AG04450 (cell line): ENCODE measurements around the gene RASSF7. TPM values are rescaled to one million over a fixed set of nuclear protein-coding genes. Genes with fewer than 3 reads are reported as not detected.

Source experiments
- CTCF ChIA-PET: fragments of 300-600, 350-600 bp; formaldehyde crosslinking; extraction: SDS; loops from one replicate; lab custom pipeline; 2022; ENCODE audit warnings: antibody characterized with exemption, inconsistent platforms; lab: Charles Lee
- POLR2A ChIA-PET: fragments of 350-600 bp; formaldehyde crosslinking; extraction: SDS; loops from one replicate; lab custom pipeline; 2021; ENCODE audit warnings: antibody characterized with exemption, inconsistent platforms; lab: Yijun Ruan, JAX
- DNase-seq: peaks from one replicate; pipeline ENCODE4 v3.0.0-alpha.2; 2011; ENCODE audit warnings: low read depth, low spot score
- H3K27ac ChIP-seq: one replicate; pipeline ENCODE4 v1.5.1; 2012; ENCODE audit warnings: low read depth, low read length, control low read depth
- H3K27me3 ChIP-seq: one replicate; pipeline ENCODE4 v1.6.0; 2012; ENCODE audit warnings: low read length; ENCODE audit not compliant: control insufficient read depth, insufficient read depth
- H3K4me3 ChIP-seq: 2 replicates; pipeline ENCODE4 v1.5.1; 2011; ENCODE audit warnings: mild to moderate bottlenecking, low read depth, low read length, control low read depth
- H3K9me3 ChIP-seq: 2 replicates; pipeline ENCODE4 v1.5.1; 2012; ENCODE audit warnings: low read length; ENCODE audit not compliant: control insufficient read depth, insufficient read depth
- polyA plus RNA-seq: library from polyadenylated mRNA; depleted of rRNA; stranded (reverse); fragments of >200 nt; gene quantifications from 2 replicates; pipeline ENCODE4 v1.2.3, GENCODE V29; 2011
- TF ChIP-seq, protein P1 (sequence below): IDR thresholded peaks from 2 replicates; pipeline ENCODE4 v1.5.1; 2011; ENCODE audit warnings: low read depth, low read length, control low read depth, inconsistent platforms

Gene RASSF7
- polyA plus RNA-seq, 1 experiment = 2.5 TPM

DNA sequence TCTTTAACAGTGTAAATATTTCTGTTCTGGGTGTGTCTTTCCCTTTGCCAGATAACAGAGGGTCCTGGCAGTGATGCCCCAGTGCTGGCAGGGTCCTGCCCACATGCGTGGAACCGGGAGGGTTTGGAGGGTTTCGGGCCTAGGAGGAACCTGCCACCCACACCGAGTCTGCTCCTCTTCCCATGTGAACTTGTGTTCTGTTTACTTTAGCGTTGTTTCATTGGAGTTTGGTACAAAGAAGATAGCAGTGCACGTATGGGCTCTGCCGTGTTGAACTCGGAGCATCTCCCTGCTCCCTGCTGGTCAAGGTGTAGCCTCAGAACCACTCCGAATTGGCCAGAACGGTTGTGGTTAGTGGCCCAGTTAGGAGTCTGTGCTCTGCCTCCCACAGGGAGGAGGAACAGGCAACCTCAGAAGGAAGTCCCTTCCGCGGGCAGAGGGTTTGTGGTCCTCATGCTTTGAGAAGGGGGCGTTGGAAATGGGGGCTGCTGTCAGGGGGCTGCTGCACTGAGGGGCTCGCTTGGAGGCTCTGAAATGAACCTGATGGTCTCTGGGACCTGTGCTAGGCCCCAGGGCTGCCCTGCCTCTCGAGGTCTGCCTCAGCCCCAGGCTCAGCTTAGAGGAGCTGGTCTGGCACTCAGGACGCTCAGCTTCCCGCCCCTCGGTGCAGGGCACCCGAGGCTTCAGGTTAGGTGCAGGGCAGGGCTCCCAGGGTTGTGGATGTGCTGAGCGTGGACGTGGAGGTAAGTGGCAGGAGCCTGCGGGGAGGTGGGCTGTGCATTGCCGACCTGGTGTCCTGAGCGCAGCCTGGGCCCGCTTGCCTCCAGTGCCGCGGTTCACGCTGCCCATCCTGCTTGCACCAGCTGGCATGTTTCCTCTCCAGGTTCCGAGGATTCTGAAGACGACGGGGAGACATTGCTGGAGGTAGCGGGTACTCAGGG is 25.9 kb downstream of the RASSF7 start:
- no peaks in the 10 kb centered on the region for H3K27me3 ChIP-seq
- ChIA-PET POLR2A (interaction anchor here (1.1 kb wide), 1 partner anchor 9 kb away, joined by 3 read pairs; no protein-coding TSS in a partner anchor), CTCF (no interaction called here)

DNA sequence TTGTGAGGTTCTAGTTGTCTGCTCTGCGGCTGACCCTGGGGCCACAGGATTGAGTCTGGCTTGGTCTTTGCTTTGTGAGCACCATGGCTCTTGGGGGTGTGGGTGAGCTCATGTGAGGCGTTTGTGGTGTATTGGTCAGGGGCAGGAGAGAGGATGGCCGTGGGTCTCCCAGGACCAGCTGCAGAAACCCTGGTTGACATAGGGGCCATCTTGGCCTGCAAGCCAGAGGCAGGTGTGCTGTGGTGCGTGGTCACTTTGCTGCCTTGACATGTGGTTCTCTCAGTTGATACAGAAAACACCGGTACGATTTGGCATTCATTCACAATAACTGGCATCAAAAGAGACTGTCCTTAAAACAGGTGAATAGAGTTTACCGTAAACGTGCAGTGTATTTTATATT is 26.8 kb downstream of the RASSF7 start:
- POLR2A ChIA-PET = interaction anchor here (0.9 to 1.1 kb wide), 2 partner anchors 10 to 27 kb away, joined by 3 to 4 read pairs; no protein-coding TSS in a partner anchor
- Histone ChIP-seq H3K9me3 (no peaks in the 10 kb centered on the region; the same call in 1 of the 2 replicates), H3K27ac (no peak overlapping the region), H3K27me3 (no peaks in the 10 kb centered on the region), H3K4me3 (no peak overlapping the region)
- TF ChIP-seq, protein P1, sequence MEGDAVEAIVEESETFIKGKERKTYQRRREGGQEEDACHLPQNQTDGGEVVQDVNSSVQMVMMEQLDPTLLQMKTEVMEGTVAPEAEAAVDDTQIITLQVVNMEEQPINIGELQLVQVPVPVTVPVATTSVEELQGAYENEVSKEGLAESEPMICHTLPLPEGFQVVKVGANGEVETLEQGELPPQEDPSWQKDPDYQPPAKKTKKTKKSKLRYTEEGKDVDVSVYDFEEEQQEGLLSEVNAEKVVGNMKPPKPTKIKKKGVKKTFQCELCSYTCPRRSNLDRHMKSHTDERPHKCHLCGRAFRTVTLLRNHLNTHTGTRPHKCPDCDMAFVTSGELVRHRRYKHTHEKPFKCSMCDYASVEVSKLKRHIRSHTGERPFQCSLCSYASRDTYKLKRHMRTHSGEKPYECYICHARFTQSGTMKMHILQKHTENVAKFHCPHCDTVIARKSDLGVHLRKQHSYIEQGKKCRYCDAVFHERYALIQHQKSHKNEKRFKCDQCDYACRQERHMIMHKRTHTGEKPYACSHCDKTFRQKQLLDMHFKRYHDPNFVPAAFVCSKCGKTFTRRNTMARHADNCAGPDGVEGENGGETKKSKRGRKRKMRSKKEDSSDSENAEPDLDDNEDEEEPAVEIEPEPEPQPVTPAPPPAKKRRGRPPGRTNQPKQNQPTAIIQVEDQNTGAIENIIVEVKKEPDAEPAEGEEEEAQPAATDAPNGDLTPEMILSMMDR = no peak
- CTCF ChIA-PET = no interaction called here
- no peak for DNase-seq

More for the DNA sequence above, 25.9 kb downstream of the RASSF7 start:
- Histone ChIP-seq H3K9me3 (no peaks in the 10 kb centered on the region; the same call in 1 of the 2 replicates), H3K27ac (no peak overlapping the region), H3K4me3 (no peak overlapping the region)
- TF ChIP-seq, protein P1 = no peak
- no peak for DNase-seq

DNA sequence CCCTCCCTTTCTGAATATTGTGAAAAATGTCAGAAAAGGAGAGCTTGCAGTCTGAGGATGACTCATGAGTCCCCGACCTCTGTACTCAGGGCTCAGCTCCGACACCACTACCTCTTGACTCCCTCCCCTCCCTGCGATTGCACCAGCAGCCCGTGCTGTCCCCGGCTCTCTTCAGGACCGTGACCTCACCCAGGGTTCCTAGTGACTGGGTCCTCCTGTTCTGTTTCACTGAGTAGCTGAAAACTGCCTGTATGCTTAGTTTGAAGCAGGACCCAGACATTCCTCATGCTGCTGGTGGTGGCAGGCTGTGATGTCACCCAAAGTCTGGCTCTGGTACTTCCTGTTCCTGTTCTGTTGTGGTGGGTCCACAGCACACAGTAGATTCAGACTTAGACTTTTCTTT is 27.2 kb downstream of the RASSF7 start:
- H3K4me3 ChIP-seq = no peak overlapping the region
- peak overlapping the region; percentile 47 for H3K27ac ChIP-seq
- H3K9me3 ChIP-seq = no peaks in the 10 kb centered on the region; the same call in 1 of the 2 replicates
- TF ChIP-seq, protein P1 = no peak
- no peak for DNase-seq
- ChIA-PET CTCF (no interaction called here), POLR2A (interaction anchor here (0.9 to 1.1 kb wide), 2 partner anchors 11 to 26 kb away, joined by 3 to 4 read pairs; no protein-coding TSS in a partner anchor)
- no peaks in the 10 kb centered on the region for H3K27me3 ChIP-seq

DNA sequence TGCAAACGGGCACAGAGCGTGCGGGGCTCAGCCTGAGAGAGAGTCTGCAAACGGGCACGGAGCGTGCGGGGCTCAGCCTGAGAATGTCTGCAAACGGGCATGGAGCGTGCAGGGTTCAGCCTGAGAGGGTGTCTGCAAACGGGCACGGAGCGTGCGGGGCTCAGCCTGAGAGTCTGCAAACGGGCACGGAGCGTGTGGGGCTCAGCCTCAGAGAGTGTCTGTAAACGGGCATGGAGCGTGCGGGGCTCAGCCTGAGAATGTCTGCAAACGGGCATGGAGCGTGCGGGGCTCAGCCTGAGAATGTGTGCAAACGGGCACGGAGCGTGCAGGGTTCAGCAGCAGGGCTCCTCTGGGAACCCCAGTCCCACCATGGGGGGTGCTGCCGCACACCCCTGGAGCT is 29.0 kb downstream of the RASSF7 start:
- CTCF ChIA-PET = no interaction called here

More for the DNA sequence above, 29.0 kb downstream of the RASSF7 start:
- POLR2A ChIA-PET = no interaction called here
- H3K27ac ChIP-seq = no peak overlapping the region
- TF ChIP-seq, protein P1 = no peak
- no peak overlapping the region for H3K4me3 ChIP-seq
- no peaks in the 10 kb centered on the region for H3K27me3 ChIP-seq
- H3K9me3 ChIP-seq = no peaks in the 10 kb centered on the region; the same call in 1 of the 2 replicates
- DNase-seq = no peak
